ENCODE results near the gene PI4KA.
A peak's percentile ranks its signal among the peaks of the same experiment; 100 is the strongest.

Gene PI4KA

DNA sequence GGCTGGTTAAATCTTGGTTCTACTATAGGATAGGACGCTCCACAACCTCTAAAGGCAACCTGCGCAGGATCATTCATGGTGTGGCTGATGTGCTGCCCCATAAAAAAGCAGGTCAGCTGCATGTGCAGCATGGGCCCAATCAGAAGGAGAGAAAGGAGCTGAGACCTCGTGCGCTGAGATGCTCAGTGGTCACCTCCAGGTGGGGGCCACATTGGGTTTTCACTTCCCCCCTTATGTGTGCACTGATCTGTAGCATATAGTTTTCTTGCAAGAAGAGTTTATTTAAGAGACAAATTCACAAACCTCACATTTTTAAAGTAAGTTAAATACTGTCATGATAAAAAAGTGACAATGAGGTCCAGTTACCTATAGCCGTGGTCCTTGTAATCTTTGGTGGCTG, 60.4 kb downstream of the PI4KA start:
- Mint-ChIP-seq H3K36me3 (ENCODE audit: insufficient read depth) (peaks cover 65% of the 10 kb centered on the region), H3K4me1 (ENCODE audit: low read depth in 2 of 2) (peaks cover 0 to 2% of the 10 kb centered on the region in 2 donors), H3K4me3 (no peak overlapping the region), H3K27ac (no peak overlapping the region), H3K27me3 (no peaks in the 10 kb centered on the region), H3K9me3 (no peaks in the 10 kb centered on the region)
- ATAC-seq (replicated peaks), result no peak
- no peak for DNase-seq

DNA sequence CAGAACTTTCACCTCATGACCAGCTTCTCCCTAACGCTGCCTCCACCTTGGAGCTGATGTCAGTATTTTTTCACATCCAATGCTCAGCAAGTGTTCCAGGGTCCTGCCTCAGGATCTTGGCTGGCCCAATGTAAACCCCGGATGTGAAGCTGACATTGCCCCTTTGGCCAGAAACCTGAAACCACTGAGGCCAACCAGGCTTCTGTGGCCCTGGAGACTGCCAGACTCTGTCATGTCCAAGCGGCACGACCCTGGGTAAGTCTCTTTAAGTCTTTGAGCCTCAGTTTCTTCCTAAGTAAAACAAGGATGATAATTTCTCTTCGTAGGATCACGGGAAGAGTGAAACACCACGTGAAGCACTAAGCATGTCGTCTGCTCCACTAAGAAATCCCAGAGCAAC, 61.9 kb downstream of the PI4KA start:
- no peaks in the 10 kb centered on the region for H3K9me3 Mint-ChIP-seq
- no peaks in the 10 kb centered on the region for H3K27me3 Mint-ChIP-seq
- no peak overlapping the region for H3K4me3 Mint-ChIP-seq
- H3K27ac Mint-ChIP-seq, result no peak overlapping the region
- peaks cover 0 to 2% of the 10 kb centered on the region in 2 donors for H3K4me1 Mint-ChIP-seq (ENCODE audit: low read depth in 2 of 2)
- H3K36me3 Mint-ChIP-seq (ENCODE audit: insufficient read depth), result peaks cover 56% of the 10 kb centered on the region
- DNase-seq, result no peak
- ATAC-seq (replicated peaks), result no peak

DNA sequence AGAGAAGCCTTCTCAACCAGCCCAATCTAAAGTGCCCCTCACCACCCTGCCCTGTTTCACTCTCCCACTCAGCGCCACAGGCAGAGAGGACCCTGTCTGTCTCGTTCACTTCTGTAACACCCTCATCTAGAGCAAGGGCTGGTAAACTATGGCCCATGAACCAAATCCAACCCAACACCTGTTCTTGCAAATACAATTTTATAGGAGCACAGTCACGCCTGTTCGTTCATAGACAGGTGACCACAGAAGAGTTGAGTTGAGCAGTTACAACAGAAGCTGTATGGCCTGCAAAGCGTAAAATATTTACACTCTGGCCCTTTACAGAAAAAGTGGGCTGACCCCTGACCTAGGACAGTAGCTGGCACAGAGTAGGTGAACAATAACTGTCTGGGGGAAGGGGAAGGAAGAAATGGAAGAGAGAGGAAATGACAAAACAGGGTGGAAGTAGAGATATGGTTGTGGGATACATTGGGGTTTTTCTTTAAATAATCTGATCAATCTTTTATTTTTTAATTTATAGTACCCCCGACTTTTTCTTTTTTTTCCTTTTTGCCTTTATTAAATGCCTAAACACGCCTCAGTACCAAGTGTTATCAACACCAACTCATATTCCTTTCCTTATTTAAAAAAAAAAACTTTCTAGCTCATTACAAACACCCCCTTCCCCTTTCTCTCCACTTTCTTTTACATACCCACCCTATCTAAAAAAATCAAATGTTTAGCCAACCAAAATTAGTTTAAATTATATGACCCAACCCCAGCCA, 63.8 kb downstream of the PI4KA start:
- H3K27me3 Mint-ChIP-seq, result no peaks in the 10 kb centered on the region
- H3K9me3 Mint-ChIP-seq, result no peaks in the 10 kb centered on the region
- ATAC-seq (replicated peaks), result no peak
- peaks cover 0 to 3% of the 10 kb centered on the region in 2 donors for H3K4me1 Mint-ChIP-seq (ENCODE audit: low read depth in 2 of 2)
- DNase-seq, result no peak
- H3K27ac Mint-ChIP-seq, result peak overlapping the region; percentile 49 to 72
- H3K4me3 Mint-ChIP-seq, result no peak overlapping the region
- peaks cover 42% of the 10 kb centered on the region for H3K36me3 Mint-ChIP-seq (ENCODE audit: insufficient read depth)

DNA sequence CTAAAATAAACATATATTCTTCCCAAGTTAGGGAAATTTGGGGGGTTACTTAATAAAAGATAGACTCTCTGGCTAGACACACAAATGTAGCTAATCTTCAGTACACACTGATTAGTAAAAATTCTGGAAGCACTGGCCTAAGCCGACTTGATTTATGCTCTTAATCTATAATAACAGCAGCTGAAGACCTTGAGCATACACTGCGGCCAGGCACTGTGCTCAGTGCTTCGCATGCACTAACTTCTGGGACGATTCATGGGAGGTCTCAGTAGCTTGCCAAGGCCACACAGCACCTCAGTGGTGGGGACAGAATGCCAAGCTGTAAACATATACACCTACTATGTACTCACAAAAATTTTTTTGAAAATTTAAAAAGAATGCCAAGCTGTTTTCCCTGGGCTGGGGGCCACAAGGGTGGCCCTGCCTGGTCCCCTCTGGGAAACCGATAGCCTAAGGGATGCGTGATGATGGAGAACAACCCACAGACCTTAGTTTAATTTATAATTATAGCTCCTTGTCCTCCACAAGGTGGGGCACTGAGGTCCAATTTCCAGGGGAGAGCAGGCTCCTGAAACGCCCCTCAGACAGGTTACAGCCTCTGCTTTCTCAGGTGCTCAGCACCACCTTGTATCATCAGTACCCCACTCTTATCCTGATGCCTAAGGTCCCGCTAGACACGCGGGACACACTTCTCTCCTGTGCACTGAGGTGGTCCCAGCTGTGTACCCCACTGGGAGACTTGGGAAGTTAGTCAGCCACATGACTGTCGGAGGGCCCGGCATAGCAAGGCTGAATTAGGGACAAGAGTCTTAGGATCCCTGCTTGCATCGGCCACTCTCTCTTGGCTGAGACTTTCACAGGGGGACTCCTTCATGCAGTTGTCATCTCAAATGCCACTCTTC, 64.6 kb downstream of the PI4KA start:
- ATAC-seq (replicated peaks) (no peak), DNase-seq (no peak)
- H3K36me3 Mint-ChIP-seq (ENCODE audit: insufficient read depth), result peaks cover 34% of the 10 kb centered on the region
- no peak overlapping the region for H3K4me3 Mint-ChIP-seq
- no peaks in the 10 kb centered on the region for H3K9me3 Mint-ChIP-seq
- H3K27ac Mint-ChIP-seq, result peak overlapping the region; percentile 49 to 72
- peaks cover 0 to 3% of the 10 kb centered on the region in 2 donors for H3K4me1 Mint-ChIP-seq (ENCODE audit: low read depth in 2 of 2)
- no peaks in the 10 kb centered on the region for H3K27me3 Mint-ChIP-seq

DNA sequence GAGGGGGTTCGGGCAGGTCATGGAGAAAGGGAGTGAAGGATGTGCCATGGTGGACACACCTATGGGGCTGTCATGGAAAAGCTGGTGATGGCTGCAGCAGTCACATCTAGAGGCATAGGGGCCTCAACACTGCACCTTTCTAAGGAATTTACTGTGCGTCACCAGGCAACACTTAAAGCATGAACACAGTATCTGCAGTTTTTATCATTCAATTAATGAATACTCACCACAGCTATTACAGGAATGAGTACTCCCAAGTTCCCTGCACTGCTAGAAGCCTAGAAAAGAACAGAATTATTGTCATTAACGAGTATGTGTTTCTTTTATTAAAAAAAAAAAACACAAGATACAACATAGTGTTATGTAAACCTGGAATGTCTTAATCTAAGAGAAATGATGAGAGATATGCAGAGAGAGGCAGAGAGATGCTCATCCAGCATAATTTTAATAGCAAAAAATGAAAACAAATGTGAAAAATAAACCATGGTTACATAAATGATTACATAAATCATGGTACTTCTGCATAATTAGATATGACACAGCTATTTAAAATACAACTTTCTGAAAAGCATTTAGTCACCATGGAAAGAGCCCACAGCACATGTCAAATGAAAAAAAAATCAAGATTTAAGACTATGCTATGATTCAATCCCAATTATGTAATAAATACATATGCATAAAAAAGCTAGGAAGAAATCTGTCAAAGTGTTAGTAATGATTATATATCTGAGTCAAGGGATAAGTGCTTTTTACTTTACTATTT, 65.5 kb downstream of the PI4KA start:
- Mint-ChIP-seq H3K4me3 (no peak overlapping the region), H3K27ac (peak overlapping the region in 1 of 2 donors; percentile 41), H3K4me1 (ENCODE audit: low read depth in 2 of 2) (peaks cover 0 to 3% of the 10 kb centered on the region in 2 donors), H3K36me3 (ENCODE audit: insufficient read depth) (peaks cover 28% of the 10 kb centered on the region), H3K27me3 (no peaks in the 10 kb centered on the region), H3K9me3 (no peaks in the 10 kb centered on the region)
- ATAC-seq (replicated peaks) (no peak), DNase-seq (no peak)

DNA sequence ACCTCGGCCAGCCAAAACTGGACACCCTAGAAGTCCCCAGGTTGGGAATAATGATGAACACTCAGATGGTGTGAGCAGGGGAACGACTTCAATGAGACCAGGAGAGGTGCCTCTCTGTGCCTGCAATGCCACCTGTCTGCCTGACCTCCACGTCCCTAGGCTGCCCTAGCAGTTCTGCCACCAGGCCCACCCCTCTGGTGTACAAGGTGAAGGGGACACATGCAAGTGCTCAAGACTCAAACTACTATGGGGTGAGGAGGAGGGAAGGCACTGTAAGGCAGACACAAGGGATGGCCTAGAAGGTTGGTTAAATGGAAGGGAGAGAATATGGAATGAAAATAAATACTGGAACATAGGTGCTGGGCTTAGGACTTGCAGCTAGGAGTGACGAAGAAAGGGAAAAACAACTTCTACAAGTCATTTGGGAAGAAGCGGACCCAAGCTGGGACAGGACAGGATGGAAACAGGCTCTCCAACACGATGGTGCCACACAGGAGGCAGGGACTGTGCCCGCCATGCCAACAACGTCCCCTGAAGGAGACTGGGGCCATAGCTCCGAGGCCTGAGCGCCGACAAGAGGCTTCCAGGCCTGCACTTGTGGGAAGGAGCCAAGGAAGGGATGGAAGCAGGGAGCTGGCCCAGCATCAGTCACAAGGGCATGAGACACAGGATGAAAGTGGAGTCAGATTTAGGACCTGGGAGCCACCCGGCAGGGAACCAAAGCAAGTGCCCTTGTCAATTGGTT, 66.2 kb downstream of the PI4KA start:
- no peak for DNase-seq
- no peak overlapping the region for H3K4me3 Mint-ChIP-seq
- no peaks in the 10 kb centered on the region for H3K27me3 Mint-ChIP-seq
- H3K36me3 Mint-ChIP-seq (ENCODE audit: insufficient read depth), result peaks cover 28% of the 10 kb centered on the region
- H3K27ac Mint-ChIP-seq, result peak overlapping the region in 1 of 2 donors; percentile 90
- no peaks in the 10 kb centered on the region for H3K9me3 Mint-ChIP-seq
- ATAC-seq (replicated peaks), result no peak
- H3K4me1 Mint-ChIP-seq (ENCODE audit: low read depth in 2 of 2), result peaks cover 0 to 3% of the 10 kb centered on the region in 2 donors

DNA sequence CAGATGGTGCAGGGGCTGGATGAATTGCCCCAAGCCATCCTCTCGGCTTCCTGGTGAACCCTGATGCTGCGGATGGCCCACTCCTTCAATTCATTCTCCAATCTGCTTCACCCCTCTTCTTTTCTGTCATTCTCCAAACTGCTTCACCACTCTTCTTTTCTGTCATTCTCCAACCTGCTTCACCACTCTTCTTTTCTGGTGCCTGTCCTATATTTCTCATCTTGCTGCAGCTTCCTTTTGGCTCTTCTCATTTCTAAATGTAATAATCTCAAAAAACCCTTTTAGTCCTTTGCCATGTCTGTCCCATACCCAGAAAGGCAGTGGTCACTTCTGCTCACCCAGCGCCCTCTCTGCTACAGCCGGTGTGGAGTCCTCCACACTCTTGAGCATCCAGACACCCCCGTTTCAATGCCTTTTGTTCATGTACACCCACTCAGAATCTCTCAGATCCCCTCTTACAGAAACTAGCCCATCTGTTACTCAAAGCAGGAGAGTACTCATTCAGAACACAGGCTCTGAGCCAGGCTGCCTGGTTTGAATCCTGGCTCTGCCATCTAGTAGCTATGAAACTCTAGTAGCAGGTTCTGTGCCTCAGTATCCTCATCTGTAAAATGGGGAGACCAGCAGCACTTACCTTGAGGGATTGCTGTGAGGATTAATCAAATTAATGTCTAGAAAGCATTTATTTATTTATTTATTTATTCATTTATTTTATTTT, 69.8 kb downstream of the PI4KA start:
- Mint-ChIP-seq H3K4me1 (ENCODE audit: low read depth in 2 of 2) (peaks cover 0 to 4% of the 10 kb centered on the region in 2 donors), H3K36me3 (ENCODE audit: insufficient read depth) (peaks cover 18% of the 10 kb centered on the region), H3K27ac (no peak overlapping the region), H3K27me3 (no peaks in the 10 kb centered on the region), H3K4me3 (no peak overlapping the region), H3K9me3 (no peaks in the 10 kb centered on the region)
- DNase-seq, result no peak
- no peak for ATAC-seq (replicated peaks)

DNA sequence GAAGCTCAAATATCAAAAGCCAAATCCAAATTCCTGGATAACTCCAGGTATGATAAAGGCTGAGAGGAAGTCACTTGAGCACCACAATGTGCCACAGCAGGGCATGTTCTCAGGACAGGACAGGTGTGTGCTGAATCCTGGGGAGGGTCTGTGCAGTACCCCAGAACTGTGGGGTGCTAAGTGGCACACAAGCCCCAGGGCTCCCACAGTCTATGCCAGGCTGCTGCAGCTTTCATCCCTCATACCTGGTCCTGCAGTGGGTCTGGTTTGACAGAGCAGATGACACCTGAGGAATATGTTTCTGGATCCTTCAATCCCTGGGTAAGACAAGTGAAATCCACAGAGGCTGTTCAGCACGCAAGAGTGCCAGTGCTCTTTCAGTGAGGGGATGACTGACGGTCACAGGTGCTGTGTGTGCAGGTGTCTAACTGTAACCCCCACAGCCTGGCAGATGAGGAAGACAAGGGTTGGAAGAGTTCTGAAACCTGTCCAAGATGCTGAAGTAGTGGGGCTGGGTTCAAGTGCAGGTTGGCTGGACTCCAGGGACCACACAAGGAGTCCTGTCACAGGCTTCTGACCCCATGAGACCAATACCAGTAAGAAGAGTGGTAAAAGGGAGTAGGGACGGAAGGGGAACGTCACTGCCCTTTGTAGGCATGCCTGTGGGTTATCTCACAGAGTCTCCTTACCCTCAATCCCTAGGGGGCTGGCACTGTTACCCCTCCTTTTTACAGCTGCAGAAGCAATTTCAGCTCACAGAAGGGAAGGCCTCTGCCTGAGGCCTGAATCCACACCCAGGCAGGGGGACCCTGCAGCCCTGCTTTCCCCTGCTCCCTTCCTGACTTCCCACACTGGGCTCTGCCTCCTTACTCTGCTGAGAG, 70.6 kb downstream of the PI4KA start:
- H3K36me3 Mint-ChIP-seq (ENCODE audit: insufficient read depth), result peaks cover 22% of the 10 kb centered on the region
- DNase-seq, result no peak
- peaks cover 0 to 4% of the 10 kb centered on the region in 2 donors for H3K4me1 Mint-ChIP-seq (ENCODE audit: low read depth in 2 of 2)
- no peak overlapping the region for H3K27ac Mint-ChIP-seq
- H3K27me3 Mint-ChIP-seq, result no peaks in the 10 kb centered on the region
- ATAC-seq (replicated peaks), result no peak
- H3K9me3 Mint-ChIP-seq, result no peaks in the 10 kb centered on the region
- H3K4me3 Mint-ChIP-seq, result no peak overlapping the region

DNA sequence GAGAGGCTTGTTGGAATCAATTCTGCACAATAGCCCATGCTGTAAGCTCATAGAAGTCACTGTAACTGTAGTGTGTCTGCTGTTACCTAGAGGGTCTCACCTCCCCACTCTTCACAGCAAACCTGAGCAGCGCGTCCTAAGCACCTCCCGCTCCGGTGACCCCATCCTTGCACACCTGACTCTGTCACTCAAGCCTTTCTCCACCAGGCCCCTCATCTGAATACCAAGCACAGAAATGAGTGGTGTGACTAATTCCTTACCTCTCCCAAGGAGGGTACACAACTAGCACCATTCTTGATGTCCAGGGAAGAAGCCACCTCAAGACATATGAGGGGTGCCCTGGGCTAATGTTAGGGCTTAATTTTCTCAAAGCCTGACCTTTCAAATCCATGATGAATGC, 71.4 kb downstream of the PI4KA start:
- H3K9me3 Mint-ChIP-seq, result no peaks in the 10 kb centered on the region

DNA sequence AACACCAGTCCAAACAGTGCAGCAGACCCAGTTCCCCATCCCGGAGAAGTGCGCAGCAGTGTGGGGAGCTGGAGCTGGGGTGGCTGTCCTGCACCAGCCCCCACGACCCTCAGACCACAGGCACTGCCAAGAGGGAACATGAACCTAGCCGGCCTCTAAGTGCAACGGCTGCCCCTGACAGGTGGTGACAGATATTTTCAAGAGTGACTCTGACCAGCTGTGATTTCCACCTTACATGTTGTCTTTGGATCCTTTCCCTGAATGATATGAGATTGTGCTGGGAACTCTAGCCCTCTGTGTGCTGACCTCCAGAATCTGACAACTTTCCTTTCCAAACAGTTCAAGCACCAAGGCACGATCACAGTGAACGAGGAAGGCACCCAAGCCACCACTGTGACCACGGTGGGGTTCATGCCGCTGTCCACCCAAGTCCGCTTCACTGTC, 72.1 kb downstream of the PI4KA start:
- Mint-ChIP-seq H3K27me3 (no peaks in the 10 kb centered on the region), H3K4me1 (ENCODE audit: low read depth in 2 of 2) (peaks cover 0 to 6% of the 10 kb centered on the region in 2 donors), H3K9me3 (no peaks in the 10 kb centered on the region), H3K4me3 (no peak overlapping the region), H3K27ac (no peak overlapping the region), H3K36me3 (ENCODE audit: insufficient read depth) (peaks cover 16% of the 10 kb centered on the region)
- DNase-seq, result no peak
- no peak for ATAC-seq (replicated peaks)

More for the DNA sequence above, 71.4 kb downstream of the PI4KA start:
- peaks cover 0 to 4% of the 10 kb centered on the region in 2 donors for H3K4me1 Mint-ChIP-seq (ENCODE audit: low read depth in 2 of 2)
- no peaks in the 10 kb centered on the region for H3K27me3 Mint-ChIP-seq
- DNase-seq (no peak), ATAC-seq (replicated peaks) (no peak)
- H3K4me3 Mint-ChIP-seq, result no peak overlapping the region
- H3K27ac Mint-ChIP-seq, result no peak overlapping the region
- H3K36me3 Mint-ChIP-seq (ENCODE audit: insufficient read depth), result peaks cover 18% of the 10 kb centered on the region

DNA sequence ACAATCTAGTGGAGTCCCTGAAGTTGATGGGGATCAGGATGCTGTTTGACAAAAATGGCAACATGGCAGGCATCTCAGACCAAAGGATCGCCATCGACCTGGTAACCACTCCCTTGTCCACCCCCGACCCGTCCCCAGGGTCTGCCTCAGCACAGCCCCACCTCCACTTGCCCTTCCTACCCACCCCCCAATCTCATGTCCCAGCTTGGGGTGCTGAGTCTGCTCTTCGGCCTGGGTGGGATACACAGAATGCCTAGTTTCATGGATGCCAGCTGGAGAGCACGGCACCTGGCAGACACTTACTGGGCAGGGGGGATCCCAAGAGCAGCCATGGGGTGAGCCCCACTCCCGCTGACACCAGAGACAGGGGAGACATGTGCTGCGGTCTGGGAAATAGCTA, 72.6 kb downstream of the PI4KA start:
- H3K27ac Mint-ChIP-seq, result no peak overlapping the region
- no peak overlapping the region for H3K4me3 Mint-ChIP-seq
- no peaks in the 10 kb centered on the region for H3K27me3 Mint-ChIP-seq
- H3K9me3 Mint-ChIP-seq, result no peaks in the 10 kb centered on the region
- DNase-seq (no peak), ATAC-seq (replicated peaks) (no peak)
- peaks cover 16% of the 10 kb centered on the region for H3K36me3 Mint-ChIP-seq (ENCODE audit: insufficient read depth)
- peaks cover 0 to 6% of the 10 kb centered on the region in 2 donors for H3K4me1 Mint-ChIP-seq (ENCODE audit: low read depth in 2 of 2)

Measured in effector memory CD8-positive, alpha-beta T cell (primary cell).